GM19468 (cell line): ENCODE results near the gene RAB3C.

Experiments used
- ATAC-seq: cut with Tn5 transposase; IDR thresholded peaks from one replicate; pipeline ENCODE4 v1.9.1; 2021; ENCODE audit warnings: mild to moderate bottlenecking, moderate library complexity, moderate number of reproducible peaks; ENCODE audit not compliant: unreplicated experiment; ENCODE audit errors: extremely low read depth

RAB3C gene

DNA sequence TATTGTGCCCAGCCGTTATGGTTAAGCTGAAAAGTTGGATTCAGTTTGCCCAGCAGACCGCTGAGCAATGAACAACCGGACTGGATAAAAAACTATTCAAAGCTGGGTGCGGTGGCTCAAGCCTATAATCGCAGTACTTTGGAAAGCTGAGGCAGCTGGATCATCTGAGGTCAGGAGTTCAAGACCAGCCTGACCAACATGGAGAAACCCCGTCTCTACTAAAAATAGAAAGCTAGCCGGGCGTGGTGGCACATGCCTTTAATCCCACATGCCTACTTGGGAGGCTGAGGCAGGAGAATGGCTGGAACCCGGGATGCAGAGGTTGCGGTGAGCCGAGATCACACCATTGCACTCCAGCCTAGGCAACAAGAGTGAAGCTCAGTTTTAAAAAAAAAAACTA, 318.4 kb downstream of the RAB3C start:
- no peak for ATAC-seq

- no peak for ATAC-seq
Observed at GRCh38 chr5:58902305-58902704, 319.4 kb downstream of the RAB3C start.

- ATAC-seq: no peak
Observed at GRCh38 chr5:58902765-58903164, 319.9 kb downstream of the RAB3C start.

- ATAC-seq: no peak
Observed at GRCh38 chr5:58904737-58905136, 321.9 kb downstream of the RAB3C start.

DNA sequence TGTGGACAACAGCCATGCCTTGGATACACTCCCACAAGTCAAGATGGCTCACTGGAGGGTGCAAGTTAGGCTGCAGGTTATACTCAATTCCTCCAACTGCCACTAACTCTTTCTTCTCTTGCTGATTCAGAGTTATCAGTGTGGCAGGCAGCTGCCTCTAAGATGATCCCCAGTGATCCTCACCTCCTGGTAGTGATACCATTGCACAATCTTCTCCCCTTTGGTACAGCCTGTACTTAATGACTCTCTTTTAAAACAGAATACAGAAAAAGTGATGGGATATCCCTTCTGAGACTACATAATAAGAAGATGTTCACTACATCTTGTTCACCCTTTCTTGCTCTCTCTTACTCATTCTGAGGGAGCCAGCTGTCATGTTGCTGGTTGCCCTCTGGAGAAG, 323.1 kb downstream of the RAB3C start:
- no peak for ATAC-seq
